Activated B cell treated with CpG ODN at 0.5 μM for 24 hours (primary cell): ENCODE measurements around the gene DNAJC21. TPM values are rescaled to one million over a fixed set of nuclear protein-coding genes. Genes with fewer than 3 reads are reported as not detected.

ENCODE experiments used
- ATAC-seq: fragments of 200-7000 bp; cut with Tn5 transposase; one replicate; pipeline ENCODE4 v1.10.0; 2021; ENCODE audit warnings: low read depth, mild to moderate bottlenecking, moderate library complexity
- CTCF ChIA-PET: fragments of 350-600 bp; sonication (Branson Sonifier 250); formaldehyde crosslinking; loops from one replicate; lab custom pipeline; 2021; ENCODE audit warnings: antibody characterized with exemption; lab: Charles Lee
- POLR2A ChIA-PET: fragments of 350-600 bp; sonication (Branson Sonifier 250); formaldehyde crosslinking; loops from one replicate; lab custom pipeline; 2021; ENCODE audit warnings: antibody characterized with exemption; lab: Charles Lee
- DNase-seq: peaks from one replicate; pipeline ENCODE4 v3.0.0; 2022
- H3K27ac Mint-ChIP-seq: one replicate; pipeline ENCODE4 v1.8.0; 2020; ENCODE audit warnings: mixed read lengths
- H3K27me3 Mint-ChIP-seq: one replicate; pipeline ENCODE4 v1.8.0; 2021; ENCODE audit warnings: mixed read lengths
- H3K36me3 Mint-ChIP-seq: one replicate; pipeline ENCODE4 v1.8.0; 2021; ENCODE audit warnings: low read depth, mixed read lengths
- H3K4me1 Mint-ChIP-seq: one replicate; pipeline ENCODE4 v1.8.0; 2021; ENCODE audit warnings: mixed read lengths
- H3K4me3 Mint-ChIP-seq: one replicate; pipeline ENCODE4 v1.8.0; 2020; ENCODE audit warnings: mild to moderate bottlenecking, mixed read lengths
- H3K9me3 Mint-ChIP-seq: one replicate; pipeline ENCODE4 v1.8.0; 2020; ENCODE audit warnings: mixed read lengths
- intact Hi-C: fragments of 100-400 bp; cut with micrococcal nuclease; formaldehyde crosslinking; loops from one replicate; pipeline ENCODE4 v1.15.1; 2024
- total RNA-seq: library from RNA; stranded (reverse); gene quantifications from 2 replicates; pipeline ENCODE4 v1.2.3, GENCODE V29; 2022
- TF ChIP-seq, protein P1 (sequence below): fragments of 200-600 bp; IDR thresholded peaks from one replicate; pipeline ENCODE4 v1.8.0; 2022; ENCODE audit warnings: antibody characterized with exemption, mild to moderate bottlenecking

Gene DNAJC21
- total RNA-seq, 1 donor from 2014 or later: 44.0 TPM

DNA sequence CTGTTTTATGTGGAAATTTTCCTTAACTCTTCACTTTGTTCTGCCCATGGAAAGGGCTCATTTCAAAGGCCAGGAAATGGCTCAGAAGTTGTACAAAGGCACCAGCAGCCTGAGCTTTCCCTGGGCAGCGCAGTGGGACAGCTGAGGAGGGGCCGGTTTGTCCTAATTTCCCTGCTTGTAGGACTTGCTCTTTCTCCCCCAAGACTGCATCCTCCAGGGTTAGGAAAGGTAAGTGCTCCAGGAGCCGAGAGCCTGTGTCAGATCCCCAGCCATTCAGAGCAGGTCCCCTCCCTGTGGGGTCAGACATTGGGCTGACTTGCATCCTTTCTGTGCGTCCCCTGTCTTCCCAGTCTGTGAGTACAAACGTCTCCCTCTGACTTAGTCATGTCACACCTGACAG lies 74.8 kb downstream of the DNAJC21 start:
- CTCF ChIA-PET: interaction anchor here (0.7 to 1.6 kb wide), 4 partner anchors 11 to 530 kb away, joined by 3 to 11 read pairs (median 4); no protein-coding TSS in a partner anchor
- TF ChIP-seq, protein P1, sequence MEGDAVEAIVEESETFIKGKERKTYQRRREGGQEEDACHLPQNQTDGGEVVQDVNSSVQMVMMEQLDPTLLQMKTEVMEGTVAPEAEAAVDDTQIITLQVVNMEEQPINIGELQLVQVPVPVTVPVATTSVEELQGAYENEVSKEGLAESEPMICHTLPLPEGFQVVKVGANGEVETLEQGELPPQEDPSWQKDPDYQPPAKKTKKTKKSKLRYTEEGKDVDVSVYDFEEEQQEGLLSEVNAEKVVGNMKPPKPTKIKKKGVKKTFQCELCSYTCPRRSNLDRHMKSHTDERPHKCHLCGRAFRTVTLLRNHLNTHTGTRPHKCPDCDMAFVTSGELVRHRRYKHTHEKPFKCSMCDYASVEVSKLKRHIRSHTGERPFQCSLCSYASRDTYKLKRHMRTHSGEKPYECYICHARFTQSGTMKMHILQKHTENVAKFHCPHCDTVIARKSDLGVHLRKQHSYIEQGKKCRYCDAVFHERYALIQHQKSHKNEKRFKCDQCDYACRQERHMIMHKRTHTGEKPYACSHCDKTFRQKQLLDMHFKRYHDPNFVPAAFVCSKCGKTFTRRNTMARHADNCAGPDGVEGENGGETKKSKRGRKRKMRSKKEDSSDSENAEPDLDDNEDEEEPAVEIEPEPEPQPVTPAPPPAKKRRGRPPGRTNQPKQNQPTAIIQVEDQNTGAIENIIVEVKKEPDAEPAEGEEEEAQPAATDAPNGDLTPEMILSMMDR: no peak
- Mint-ChIP-seq H3K9me3 (no peaks in the 10 kb centered on the region), H3K4me1 (no peaks in the 10 kb centered on the region), H3K27ac (no peak overlapping the region), H3K36me3 (no peaks in the 10 kb centered on the region), H3K27me3 (peaks cover 16% of the 10 kb centered on the region), H3K4me3 (no peak overlapping the region)
- intact Hi-C loops: no loop called here
- DNase-seq (no peak), ATAC-seq (no peak)
- POLR2A ChIA-PET: no interaction called here

GRCh38 chr5:35004771-35005170 lies 75.4 kb downstream of the DNAJC21 start:
- Mint-ChIP-seq H3K4me3 (no peak overlapping the region), H3K27ac (no peak overlapping the region), H3K27me3 (peaks cover 16% of the 10 kb centered on the region), H3K9me3 (no peaks in the 10 kb centered on the region), H3K4me1 (no peaks in the 10 kb centered on the region), H3K36me3 (no peaks in the 10 kb centered on the region)
- TF ChIP-seq, protein P1: no peak
- no peak for DNase-seq
- POLR2A ChIA-PET: no interaction called here
- CTCF ChIA-PET: interaction anchor here (1.3 kb wide), 1 partner anchor 530 kb away, joined by 3 read pairs; no protein-coding TSS in a partner anchor
- ATAC-seq: no peak
- intact Hi-C loops: no loop called here

Other genes starting within 250 kb of the DNAJC21 start
- not detected in 2 replicates for gene TTC23L, start 90.4 kb upstream of the DNAJC21 start, total RNA-seq
- gene RAD1, start 14.1 kb upstream of the DNAJC21 start, total RNA-seq: 20.2 and 24.4 TPM in 2 replicates
- gene BRIX1, start 13.8 kb upstream of the DNAJC21 start, total RNA-seq: 40.6 and 42.4 TPM in 2 replicates
- not detected in 2 replicates for gene AGXT2, start 118.4 kb downstream of the DNAJC21 start, total RNA-seq